ENCODE data around the gene CD3E.

CD3E gene

DNA sequence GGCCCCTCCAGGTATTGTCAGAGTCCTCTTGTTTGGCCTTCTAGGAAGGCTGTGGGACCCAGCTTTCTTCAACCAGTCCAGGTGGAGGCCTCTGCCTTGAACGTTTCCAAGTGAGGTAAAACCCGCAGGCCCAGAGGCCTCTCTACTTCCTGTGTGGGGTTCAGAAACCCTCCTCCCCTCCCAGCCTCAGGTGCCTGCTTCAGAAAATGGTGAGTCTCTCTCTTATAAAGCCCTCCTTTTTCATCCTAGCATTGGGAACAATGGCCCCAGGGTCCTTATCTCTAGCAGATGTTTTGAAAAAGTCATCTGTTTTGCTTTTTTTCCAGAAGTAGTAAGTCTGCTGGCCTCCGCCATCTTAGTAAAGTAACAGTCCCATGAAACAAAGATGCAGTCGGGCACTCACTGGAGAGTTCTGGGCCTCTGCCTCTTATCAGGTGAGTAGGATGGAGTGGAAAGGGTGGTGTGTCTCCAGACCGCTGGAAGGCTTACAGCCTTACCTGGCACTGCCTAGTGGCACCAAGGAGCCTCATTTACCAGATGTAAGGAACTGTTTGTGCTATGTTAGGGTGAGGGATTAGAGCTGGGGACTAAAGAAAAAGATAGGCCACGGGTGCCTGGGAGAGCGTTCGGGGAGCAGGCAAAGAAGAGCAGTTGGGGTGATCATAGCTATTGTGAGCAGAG lies at the start of gene CD3E:
Gene CD3E, plus strand, starts transcription at position 163 of the 681 bp plus-strand sequence. Its CDS starts 223 bp downstream, at position 386.
- no peak for DNase-seq

DNA sequence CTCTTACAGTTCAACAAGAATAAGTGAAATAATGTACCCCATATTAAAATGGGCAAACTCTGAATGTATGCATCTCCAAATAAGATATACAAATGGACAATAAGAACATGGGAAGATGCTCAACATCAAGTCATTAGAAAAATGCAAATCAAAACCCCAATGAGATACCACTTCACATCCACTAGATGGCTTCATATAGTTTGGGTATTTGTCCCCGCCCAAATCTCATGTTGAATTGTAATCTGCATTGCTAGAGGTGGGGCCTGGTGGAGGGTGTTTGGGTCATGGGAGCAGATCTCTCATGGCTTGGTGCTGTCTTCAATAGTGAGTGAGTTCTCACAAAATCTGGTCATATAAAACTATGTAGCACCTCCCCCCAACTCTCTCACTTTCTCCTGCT lies 46.1 kb upstream of the CD3E start:
- DNase-seq: peak; percentile 36

DNA sequence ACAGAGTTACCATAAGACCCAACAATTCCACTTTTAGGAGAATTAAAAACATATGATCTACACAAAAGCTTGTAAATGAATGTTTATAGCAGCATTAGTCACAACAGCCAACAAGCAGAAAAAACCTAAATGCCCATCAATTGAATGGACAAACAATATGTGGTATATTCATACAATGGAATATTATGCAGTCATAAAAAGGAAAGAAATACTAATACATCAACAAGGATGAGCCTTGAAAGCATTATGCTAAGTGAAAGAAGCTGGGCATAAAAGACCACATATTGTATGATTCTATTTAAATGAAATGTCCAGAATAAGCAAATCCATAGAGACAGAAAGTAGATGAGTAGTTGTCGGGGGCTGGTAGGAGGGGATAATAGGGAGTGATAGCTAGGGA lies 45.4 kb upstream of the CD3E start:
- no peak for DNase-seq

DNA sequence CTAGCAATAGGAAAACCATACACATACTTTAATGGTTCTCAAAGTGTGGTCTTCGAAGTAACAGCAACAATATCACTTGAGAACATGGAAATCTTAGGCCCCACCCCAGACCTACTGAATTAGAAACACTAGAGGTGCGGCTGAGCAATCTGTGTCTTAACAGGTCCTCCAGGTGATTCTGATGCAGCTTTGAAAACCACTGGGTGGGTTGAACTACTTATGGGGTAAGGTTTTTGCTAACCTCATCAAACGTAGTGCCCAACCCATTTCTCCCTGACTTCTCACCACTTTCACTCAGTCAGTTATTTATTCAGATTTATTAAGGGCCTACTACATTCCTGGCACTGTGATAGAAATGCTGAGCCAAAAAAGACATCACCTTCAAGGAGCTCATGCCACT lies 44.2 kb upstream of the CD3E start:
- no peak for DNase-seq

DNA sequence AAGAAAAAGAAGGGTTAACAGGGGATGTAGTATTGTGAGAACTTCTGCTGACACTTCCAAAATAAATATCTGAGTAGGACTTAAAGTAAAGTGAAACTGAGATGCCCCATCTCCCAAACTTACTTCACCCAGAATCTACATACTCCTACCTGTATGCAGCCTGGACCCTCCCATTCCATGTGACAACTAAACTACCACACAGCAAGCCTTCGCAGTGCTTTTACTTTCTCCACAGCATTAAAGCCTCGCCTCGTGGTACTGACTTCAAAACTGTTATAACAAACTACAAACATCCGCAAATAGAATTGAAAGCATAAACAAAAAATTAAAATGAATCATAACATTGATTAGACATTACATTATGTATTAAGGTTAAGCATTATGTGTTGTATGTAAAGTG lies 41.4 kb upstream of the CD3E start:
- no peak for DNase-seq

DNA sequence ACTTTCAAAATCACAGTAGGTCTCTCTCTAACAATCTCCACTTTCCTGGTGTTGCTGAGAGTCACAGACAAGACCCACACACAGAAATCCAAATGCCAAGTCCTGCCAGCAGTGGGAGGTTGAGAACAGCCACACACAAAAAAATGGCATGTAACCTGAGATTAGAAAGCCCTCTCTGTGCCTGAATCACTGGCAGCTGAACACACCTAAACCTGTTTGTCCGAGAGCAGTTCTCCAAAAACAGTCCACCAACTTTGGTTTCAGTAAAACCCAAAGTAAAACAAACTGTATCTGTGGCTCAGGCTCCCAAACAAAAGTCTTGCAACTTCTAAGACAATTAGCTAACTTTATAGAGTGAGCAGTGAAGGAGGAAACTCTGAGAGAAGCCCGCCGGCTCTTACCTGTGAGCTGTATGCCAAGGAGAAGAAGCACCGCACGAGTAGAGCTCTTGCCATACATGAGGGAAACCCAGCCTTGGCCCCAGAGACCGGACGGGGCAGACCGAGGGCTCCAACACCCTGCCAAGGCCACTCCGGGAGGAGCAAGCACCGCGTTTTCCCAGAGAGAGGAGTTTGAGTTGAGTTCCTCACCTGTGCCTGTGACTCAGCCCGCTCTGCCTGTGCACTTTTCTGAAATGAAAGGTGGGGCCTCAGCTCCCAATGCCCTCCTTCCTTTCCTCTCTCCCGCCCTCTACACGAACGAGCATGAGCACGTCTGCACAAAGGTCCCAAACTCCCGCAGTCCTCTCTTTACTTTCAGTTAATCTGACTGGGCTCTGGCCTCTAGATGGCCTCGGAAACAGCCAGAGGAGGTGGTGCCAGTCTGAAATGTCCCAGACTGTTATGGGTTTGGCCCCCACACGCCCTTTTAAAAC lies 40.6 kb upstream of the CD3E start, which contains the start of gene MPZL2:
Gene MPZL2, minus strand, starts transcription at position 603 of the 874 bp plus-strand sequence. Its CDS starts 144 bp downstream, at position 459.
- peak; percentile 27 for DNase-seq

DNA sequence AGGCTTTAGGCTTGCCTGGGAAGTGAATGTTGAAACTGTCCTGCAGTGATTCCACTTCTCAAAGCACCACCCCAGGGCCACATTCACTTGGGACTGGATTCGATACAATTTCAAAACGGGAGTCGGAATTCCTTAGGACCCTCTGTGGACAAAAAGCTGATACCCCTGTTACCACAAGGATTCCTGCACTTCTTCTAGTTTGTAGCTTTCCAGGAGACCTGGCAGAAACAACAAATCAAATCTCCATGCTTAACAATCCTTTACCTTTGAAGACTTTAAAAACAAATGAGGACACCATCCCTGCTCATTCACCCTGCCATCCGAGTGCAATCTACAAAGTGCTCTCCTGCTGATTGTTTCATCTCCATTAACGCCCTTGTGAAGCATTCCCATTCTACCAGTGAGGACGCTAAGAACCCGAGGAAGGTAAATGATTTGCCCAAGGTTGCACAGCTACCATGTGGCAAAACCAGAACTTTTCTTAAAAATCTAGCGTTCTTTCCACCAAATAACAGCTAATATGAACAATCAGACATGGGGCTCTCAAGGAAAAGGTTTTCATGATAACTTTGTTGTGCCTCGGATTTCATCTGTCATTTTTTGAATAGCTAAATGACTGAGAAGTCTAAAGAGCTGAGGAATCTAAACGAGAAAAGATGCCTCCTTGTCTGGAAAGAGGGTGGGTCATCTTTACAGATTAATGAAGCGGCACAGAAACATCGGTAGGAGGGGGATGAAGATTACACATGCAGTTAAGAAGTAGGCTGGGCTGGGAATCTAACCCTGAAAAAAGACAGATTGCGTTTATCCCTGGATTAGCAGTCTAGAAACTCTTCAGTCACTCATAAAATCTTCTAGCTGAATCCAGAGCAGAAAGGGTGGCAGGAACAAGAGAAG lies 39.7 kb upstream of the CD3E start:
- DNase-seq: no peak

DNA sequence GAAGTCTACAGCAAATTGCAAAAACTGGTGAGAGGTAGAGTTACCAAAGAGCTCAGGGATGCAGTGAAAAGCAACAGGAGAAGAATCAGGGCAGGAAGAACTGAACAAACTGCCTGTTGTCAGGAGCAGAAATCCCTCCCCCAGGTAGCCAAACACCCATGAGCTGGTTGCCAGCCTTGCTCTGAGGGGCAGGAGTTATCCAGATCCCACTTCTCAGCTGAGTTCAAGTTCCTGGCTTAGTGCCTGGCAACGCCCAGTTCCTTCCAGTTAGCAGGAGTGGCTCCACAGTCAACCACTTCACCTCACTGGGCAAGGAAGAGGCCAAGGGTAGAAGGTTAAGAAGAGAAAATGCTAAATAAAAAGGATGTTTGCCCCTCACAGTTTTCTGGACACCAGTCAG lies 38.6 kb upstream of the CD3E start:
- no peak for DNase-seq

DNA sequence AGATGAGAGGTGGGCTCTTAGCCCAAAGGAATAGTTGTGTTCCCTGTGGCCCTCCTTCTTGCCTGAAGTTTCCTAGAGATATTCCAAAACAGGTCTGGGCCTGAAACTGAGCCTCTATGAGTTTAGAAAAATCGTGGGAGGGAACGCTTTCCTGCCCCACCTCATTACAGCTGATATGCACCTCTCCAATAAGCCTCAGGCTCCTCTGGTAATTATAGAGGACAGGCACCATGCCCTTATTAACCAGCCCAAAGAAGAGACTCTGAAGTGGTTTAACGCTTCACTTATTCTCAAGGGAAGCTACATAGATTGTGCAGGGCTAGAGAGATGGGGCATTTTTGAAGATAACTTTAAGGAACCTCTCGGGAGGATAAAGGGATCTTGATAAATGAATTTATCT lies 37.0 kb upstream of the CD3E start:
- no peak for DNase-seq

DNA sequence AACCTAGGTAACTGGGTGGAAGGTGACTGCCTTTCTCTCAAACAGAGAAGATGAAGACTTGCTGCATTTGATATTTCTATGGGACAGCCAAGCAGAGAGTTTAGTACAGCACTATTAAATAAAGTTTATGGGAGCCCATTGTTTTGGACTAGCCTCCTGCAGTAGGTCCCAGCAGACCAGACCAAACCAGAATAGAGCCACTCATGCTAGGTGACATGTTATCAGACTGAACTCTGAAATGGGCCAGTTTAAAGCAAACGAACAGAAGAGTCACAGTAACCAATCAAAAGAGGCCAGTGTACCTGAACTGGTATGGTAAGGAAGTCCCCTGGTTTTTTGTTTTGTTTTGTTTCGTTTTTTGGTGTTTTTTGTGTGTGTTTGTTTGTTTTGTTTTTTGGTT lies 32.5 kb upstream of the CD3E start:
- no peak for DNase-seq

DNA sequence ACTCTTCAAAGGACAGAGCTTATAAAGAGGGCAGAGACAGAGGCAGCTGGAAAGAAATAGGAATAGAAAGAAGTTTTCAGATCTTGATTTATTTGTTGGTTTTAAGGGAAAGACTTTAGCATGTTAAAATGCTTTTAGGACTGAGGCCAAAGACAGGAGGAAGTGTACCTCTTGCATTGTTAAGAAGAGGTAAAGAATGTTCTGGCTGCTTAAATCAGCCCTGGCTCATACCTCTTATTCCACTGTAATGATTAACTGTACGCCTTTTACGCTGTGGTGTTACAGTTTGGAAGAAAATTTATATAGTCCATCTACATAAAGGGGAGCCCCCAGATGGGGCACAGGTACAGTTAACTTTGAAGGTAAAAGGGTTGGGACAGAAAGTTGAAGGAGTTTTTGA lies 30.3 kb upstream of the CD3E start:
- DNase-seq: no peak

DNA sequence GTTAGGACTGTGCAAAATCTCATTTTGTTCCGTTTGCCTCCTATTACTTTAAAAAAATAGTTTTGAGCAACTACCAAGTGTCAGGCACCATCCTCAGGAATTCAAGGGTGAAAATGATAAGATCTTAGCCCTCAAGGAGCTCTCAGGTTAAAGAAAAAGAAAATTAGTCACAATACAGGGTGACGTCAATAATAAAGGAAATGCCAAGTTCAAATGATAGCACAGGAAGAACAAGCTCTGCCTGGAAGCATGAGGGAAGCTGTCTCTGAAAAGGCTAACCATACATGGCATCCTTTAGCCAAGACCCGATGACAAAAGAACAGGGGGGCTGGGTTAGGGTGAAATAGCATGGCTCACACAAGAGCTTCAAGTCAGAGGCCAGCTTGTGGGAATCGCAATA lies 29.4 kb upstream of the CD3E start:
- no peak for DNase-seq

DNA sequence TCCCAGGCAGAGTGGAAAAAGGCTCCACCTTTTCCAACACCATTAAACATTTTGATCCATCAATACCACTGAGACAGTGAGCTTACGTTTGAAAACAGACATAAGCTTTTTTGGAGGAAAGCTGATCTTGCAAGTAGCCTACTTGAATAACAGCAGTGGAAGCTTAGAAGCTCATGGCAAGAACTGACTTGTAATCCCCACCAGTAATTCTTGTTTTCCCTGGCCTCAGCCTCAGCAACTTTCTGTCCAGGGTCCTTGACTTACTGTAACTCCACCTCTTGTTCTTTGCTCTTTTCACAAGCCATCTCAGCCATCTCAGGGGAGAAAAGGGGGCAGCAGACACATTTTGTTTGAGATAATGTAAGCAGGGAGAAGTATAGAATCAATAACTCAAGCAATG lies 28.1 kb upstream of the CD3E start:
- no peak for DNase-seq

DNA sequence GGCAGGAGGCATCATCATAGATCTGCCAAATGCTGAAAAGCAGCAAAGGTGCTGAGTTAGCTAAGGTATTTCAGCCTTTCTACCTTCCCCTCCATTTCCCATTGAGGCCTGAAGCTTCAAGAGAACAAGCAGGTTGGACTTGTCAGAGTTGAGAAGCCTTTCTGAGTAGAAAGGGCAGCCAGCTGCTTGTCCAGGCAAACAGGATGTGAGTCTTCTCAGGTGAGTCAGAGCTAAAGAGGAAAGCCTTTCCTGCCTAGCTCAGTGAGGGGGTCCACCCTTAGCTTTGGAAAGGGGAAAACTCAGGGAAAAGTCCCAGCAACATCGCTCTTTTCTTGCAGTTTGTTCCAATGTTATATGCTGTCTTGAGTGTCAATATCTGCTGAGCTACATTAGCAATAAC lies 27.2 kb upstream of the CD3E start:
- DNase-seq: no peak

DNA sequence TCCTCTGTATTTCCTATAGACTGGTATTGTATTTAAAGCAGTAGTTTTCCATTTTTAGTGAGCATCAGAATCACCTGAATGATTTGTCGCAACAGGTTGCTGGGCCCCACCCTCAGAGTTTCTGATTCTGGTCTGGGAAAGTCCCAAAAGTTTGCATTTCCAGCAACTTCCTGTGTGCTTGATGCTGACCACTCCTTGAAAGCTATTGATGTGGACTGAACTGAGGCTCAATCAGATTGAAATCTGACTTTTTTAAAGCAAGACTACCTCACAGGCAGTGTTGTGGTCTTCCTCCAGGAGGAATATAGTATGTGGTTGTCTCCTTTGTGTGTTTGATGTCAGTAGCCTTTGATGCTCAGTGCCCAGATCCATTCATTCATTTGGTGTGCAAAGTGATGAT lies 23.2 kb upstream of the CD3E start:
- no peak for DNase-seq

DNA sequence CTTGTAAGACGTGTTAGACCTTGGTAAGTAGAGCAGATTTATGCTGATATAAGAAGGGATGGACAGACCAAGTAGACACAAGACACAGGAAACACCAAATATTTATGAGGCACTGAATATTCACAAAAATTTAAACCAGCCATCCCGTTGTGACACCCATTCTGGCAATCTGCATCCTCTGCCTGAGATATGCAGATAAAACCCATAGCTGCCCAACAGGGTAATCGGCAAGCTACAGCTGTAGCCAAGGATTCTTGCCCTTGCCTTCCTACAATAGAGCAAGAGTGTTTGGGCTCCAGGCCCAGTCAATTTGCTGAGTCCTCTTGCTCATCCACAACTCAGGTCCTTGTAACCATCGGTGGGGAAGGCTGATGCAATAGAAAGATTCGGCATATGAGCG lies 21.9 kb upstream of the CD3E start:
- no peak for DNase-seq

DNA sequence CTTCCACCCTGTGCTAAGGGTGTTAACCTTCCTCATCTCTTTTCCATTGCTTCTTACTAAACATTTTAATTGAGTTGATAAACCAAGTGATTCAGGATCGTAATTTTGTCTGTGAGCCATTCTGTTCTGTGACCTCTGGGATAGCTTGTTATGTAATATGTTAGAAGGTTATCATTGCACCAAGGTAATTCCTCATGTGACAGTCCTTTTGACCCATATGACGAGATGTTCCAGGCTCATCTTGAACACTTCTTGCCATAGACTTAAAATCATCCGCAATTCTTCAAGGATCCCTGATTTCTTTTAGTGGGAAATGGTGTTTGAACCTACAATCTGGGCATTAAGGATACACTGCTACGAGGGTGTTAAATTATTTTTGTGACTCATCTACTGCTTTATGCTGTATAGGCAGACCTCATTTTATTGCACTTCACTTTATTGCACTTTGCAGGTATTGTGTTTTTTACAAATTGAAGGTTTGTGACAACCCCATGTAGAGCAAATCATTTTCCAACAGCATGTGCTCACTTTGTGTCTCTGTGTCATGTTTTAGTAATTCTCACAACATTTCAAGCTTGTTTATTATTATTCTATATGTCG lies 21.4 kb upstream of the CD3E start:
- DNase-seq: no peak

DNA sequence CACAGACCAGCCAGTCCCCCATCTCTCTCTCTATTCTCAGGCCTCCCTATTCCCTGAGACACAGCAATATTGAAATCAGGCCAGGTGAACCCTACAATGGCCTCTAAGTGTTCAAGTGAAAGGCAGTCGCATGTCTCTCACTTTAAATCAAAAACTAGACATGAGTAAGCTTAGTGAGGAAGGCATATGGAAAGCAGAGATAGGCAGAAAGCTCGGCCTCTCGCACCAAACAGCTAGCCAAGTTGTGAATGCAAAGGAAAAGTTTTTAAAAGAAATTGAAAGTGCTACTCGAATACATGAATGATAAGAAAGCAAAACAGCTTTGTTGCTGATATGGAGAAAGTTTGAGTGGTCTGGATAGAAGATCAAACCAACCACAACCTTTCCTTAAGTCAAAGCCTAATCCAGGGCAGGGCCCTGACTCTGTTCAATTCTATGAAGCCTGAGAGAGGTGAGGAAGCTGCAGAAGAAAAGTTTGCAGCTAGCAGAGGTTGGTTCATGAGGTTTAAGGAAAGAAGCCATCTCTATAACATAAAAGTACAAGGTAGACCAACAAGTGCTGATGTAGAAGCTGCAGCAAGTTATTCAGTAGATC lies 20.7 kb upstream of the CD3E start:
- no peak for DNase-seq

DNA sequence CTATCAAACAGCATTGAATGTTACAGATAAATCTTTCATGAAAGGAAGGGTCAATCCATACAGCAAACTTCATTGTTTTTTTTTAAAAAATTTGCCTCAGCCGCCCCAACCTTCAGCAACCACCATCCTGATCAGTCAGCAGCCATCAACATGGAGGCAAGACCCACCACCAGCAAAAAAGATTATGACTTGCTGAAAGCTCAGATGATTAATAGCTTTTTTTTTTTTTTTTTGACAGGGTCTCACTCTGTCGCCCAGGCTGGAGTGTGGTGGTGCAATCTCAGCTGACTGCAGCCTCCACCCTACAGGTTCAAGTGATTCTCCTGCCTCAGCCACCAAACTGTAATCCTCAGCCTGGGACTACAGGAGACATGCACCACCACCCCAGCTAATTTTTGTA lies 18.0 kb upstream of the CD3E start:
- DNase-seq: no peak

DNA sequence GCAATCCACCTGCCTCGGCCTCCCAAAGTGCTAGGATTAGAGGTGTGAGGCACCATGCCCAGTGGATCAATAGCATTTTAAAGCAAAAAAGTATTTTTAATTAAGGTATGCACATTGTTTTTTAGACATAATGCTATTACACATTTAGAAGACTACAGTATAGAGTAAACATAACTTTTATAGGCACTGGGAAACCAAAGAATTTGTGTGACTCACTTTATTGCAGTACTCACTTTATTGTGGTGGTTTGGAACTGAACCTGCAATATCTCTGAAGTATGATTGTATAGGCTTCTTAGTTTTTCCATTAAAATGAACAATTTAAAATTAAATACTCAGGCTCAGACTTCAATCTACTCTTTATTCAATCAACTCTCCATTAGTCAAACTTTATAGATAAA lies 17.5 kb upstream of the CD3E start:
- no peak for DNase-seq

DNA sequence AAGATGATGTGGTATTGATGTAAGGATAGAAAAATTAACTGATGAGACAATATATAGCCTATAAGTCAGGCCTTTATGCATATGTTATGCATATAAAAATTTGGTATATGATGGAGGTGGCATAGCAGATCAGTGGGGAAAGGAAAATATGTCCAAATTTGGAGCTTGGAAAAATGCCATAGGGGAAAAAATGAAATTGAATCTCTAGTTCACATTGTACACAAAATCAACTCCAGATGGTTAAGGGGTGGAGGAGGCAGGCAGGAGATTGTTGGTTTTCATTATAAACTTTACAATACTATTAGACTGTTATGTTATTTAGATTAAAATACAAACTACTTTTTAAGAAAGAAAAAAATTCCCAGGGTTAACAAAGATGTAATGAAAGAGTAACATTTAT lies 15.1 kb upstream of the CD3E start:
- no peak for DNase-seq

DNA sequence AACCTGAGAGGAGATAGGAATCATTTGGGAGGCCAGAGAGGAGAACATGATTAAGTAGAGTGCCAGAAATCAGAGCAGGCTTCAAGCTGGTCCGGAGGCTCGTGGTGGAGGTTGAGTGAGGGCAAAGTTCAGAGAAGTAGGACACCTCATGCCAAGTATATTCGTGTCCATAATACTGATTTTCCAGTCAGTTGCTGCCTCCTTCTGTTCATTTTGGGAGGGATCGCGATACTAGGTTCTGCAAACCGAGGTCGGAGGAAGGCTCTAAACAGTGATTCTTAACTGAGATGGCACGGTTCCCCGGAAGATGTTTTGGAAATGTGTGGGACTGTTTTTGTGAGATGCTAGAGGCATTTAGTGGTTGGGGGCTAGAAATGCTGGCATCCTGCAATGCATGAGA lies 13.6 kb upstream of the CD3E start:
- peak; percentile 30 for DNase-seq

All from NCI-H526 treated with DMSO at 0.1 percent for 48 hours (cell line).